ENCODE results near the gene ALDOA.

The ALDOA gene

DNA sequence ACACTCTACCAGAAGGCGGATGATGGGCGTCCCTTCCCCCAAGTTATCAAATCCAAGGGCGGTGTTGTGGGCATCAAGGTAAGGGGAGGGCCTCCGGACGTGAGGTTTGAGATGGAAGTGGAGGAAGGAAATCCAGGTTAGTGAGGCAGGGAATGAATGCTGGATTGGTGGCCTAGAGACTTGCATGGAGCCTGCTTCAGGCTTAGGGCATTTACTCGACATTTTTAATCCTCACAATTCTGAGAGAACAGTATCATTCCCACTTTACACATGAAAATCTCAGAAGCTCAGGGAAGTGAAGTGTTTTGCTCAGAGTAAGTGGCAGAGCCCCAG is 2.0 kb downstream of the ALDOA start:
- intact Hi-C loops (cut with DNase I) = no loop called here
- DNase-seq = no peak

- intact Hi-C loops (cut with DNase I) = no loop called here
These were observed 2.8 kb downstream of the ALDOA start for GRCh38 chr16:30068333-30068732.

DNA sequence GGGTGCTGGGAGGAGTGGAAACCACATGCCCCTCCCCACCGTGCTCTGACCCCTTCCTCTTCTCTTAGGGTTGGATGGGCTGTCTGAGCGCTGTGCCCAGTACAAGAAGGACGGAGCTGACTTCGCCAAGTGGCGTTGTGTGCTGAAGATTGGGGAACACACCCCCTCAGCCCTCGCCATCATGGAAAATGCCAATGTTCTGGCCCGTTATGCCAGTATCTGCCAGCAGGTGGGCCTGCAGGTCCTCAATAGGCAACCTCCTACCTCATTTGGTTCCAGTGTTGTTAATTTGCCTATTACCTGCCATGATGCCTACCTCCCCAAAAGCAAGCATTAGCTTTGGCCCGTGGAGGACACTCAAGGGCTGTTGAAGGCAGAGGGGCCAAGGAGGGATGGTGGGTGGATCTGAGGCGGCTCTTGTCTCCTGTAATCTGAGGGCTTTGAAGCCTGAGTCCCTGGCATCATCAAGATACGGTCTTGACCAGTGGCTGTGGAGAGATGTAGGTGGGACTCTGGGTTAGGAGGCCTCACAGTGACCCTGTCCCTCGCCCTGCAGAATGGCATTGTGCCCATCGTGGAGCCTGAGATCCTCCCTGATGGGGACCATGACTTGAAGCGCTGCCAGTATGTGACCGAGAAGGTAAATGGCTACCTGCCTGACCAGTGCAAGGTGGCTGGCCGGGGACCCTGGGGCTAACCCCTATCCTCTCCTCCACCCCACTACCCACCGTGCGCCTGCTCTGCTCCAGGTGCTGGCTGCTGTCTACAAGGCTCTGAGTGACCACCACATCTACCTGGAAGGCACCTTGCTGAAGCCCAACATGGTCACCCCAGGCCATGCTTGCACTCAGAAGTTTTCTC is 3.4 kb downstream of the ALDOA start:
- peak in 1 of 10 donors; percentile 46 for DNase-seq
- intact Hi-C loops (cut with DNase I) = no loop called here

More at GRCh38 chr16:30068333-30068732, 2.8 kb downstream of the ALDOA start:
- no peak for DNase-seq

GRCh38 chr16:30069611-30070462 is 4.3 kb downstream of the ALDOA start:
- DNase-seq = no peak
- intact Hi-C loops (cut with DNase I) = no loop called here

DNA sequence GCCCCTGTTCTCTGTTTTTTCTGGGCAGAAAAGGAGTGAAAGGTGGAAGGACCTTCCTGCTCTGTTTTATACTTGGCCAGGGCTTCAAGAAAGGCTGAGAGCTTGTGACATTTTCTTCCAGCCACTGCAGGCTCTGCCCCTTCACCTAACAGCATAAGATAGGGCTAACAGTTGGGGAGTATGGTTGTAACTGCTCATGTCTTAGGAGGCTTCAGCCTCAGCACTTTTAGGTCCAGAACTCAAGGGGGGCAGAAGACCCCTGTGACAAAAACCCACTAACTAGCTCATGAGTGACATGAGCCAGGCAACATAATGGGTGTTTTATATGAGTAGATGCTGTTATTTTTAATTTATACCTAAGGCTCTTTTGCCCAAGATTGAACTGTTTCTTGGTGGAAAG is 4.9 kb downstream of the ALDOA start:
- intact Hi-C loops (cut with DNase I) = no loop called here

DNA sequence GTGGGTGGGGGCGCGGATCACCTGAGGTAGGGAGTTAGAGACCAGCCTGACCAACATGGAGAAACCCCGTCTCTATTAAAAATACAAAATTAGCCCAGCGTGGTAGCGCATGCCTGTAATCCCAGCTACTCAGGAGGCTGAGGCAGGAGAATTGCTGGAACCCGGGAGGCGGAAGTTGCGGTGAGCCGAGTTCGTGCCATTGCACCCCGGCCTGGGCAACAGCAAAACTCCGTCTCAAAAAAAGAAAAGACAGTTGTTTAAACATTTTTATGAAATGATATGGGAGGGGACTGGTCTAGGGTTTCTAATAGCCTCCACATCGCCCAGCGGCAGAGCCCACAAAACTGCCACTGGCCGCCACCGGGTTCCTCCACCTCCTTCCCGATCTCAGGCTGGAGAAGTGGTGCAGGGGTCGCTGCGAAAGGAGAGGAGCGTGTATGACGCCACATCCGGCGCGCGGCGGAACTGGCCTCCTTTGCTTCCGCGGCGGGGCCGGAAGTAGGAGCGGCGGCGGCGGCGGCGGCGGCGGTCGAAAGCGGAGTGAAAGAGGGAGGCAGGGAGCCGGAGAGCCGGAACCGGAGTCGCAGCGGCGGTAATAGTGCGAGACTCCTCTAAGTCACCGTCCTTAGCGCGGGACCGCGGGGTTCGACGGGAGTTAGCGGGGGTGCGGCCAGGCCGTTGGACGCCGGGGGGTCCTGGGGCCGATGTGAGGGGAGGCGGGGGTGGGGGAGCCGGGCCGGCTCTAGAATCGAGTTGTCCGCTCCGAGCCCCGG is 10.1 kb downstream of the ALDOA start, which contains the start of gene PPP4C:
PPP4C (plus strand) TSS at position 492 of the 773 bp plus-strand sequence. CDS start 384 bp downstream, outside the sequence.
- peak; percentile 84 to 98 (median 92) for DNase-seq
- intact Hi-C loops (cut with DNase I) = no loop called here

More for the DNA sequence above, 4.9 kb downstream of the ALDOA start:
- DNase-seq = no peak

- peak in 2 of 10 donors; percentile 9 to 52 for DNase-seq
- intact Hi-C loops (cut with DNase I) = no loop called here
These were observed 10.8 kb downstream of the ALDOA start for GRCh38 chr16:30076276-30076791.

DNA sequence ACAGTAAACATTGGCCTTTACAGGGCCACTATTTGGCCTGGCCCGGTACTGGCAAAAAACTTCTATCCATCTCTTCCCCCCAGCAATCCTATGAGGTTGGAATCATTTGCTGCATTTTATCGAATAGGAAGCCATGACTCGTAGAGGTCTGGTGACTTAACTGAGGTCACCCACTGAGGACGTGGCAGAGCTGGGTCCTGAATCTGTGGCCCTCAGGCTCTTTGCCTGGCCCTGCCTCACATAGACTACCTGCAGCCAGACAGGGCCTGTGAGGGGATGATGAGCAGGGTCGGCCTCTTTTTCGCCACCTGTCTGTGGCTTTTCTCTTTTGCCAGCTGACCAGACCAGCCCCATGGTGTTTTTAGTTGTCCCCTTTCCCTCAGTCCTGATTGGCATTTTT is 12.1 kb downstream of the ALDOA start:
- DNase-seq = peak in 1 of 10 donors; percentile 26
- intact Hi-C loops (cut with DNase I) = no loop called here

GRCh38 chr16:30078744-30079143 is 13.2 kb downstream of the ALDOA start:
- peak in 2 of 10 donors; percentile 9 to 27 for DNase-seq

DNA sequence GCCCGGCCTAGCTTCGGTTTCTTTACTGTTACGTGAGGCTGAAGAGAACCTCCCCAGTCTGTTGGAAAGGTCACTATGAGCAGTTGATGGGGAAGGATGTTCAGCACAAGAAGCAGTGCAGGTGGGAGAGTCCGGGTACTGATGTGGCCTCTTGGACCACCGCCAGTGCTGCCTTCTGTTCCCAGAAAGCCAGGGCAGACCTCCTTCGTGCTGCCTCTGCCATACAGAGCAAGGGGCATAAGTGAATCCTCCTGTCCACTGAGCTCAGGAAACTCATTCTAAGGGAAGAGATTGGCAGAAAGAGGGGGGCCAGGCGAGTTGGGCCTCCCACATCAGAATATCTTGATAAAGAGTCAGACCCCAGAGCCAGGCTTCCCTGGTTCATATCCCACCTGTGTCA is 13.9 kb downstream of the ALDOA start:
- intact Hi-C loops (cut with DNase I) = loop anchor here (1.0 kb wide), 1 partner anchor 36 kb away; no protein-coding TSS in a partner anchor
- peak in 2 of 10 donors; percentile 46 to 67 for DNase-seq

More at GRCh38 chr16:30078744-30079143, 13.2 kb downstream of the ALDOA start:
- intact Hi-C loops (cut with DNase I) = loop anchor here (1.0 kb wide), 1 partner anchor 37 kb away; no protein-coding TSS in a partner anchor

DNA sequence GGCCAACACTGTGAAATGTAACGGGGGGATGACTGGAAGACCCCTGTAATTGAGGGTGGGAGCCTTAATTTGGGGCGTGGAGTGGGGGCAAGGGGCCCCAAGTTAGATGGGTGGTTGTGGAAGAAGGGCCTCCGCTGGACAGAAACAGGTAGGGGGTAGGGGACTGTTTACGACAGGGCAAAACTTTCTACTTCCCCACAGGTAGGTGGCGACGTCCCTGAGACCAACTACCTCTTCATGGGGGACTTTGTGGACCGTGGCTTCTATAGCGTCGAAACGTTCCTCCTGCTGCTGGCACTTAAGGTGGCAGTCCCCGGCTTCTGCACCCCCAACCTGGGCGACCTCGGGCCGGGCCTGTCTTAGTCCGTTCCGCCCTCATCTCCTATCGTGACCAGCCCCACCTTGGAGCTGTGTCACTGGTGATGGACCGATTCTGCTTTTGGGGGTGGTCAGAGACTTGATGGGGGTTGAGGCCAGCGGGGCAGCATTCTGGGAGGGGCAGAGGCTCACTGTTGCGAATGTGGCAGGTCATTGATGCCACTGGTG is 17.1 kb downstream of the ALDOA start:
- DNase-seq = peak in 2 of 10 donors; percentile 43 to 46
- intact Hi-C loops (cut with DNase I) = no loop called here

DNA sequence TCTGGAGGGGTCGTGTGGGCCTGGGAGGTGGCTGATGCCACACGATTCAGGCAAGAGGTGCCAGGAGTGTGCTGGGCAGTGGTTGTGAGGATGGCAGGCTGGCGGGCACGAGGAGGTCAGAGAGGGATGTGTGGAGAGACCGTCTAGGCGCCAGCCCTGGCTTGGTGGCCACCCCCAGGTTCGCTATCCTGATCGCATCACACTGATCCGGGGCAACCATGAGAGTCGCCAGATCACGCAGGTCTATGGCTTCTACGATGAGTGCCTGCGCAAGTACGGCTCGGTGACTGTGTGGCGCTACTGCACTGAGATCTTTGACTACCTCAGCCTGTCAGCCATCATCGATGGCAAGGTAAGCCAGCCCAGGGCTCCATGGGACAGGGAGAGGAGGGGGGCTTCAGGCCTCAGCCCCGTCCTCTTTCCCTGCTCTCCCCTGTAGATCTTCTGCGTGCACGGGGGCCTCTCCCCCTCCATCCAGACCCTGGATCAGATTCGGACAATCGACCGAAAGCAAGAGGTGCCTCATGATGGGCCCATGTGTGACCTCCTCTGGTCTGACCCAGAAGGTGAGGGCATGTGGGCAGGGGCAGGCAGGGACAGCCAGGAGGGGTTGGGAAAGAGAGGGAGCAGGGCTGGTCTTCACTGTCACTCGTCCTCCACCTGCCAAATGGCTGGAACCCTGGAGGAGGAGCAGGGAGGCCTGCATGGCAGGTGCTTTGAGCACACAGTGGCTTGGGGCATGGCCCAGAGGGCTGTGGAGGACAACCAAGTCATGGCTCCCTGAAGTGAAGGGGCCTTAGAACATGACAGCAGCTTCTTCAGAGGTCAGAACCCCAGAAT is 17.9 kb downstream of the ALDOA start:
- DNase-seq = peak in 2 of 10 donors; percentile 47 to 64
- intact Hi-C loops (cut with DNase I) = no loop called here

- intact Hi-C loops (cut with DNase I) = no loop called here
These were observed 18.7 kb downstream of the ALDOA start for GRCh38 chr16:30084096-30084815.

GRCh38 chr16:30084816-30085159 is 19.2 kb downstream of the ALDOA start:
- intact Hi-C loops (cut with DNase I) = no loop called here
- DNase-seq = peak in 2 of 10 donors; percentile 27 to 60

More at GRCh38 chr16:30084096-30084815, 18.7 kb downstream of the ALDOA start:
- peak in 2 of 10 donors; percentile 47 to 50 for DNase-seq

DNA sequence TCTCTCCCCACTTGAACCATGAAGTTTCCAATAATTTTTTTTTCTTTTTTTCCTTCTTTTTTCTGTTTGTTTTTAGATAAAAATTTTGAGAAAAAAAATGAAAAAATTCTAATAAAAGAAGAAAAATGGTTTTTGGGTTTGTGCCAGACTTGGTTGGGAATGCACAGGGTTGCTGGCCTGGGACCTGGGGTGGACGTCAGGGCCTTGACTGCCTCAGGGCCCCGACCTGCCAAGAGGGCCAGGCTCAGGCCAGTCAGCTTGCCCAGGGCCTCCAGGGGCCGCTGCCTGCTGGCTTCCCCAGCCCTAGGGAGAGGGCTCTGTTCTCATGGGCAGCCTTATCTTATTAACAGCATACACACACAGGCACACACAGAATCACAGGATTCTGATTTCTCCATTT is 19.7 kb downstream of the ALDOA start:
- intact Hi-C loops (cut with DNase I) = no loop called here
- peak in 3 of 10 donors; percentile 27 to 55 (median 33) for DNase-seq

GRCh38 chr16:30085820-30086219 is 20.3 kb downstream of the ALDOA start:
- DNase-seq = peak in 3 of 10 donors; percentile 32 to 43 (median 32)
- intact Hi-C loops (cut with DNase I) = no loop called here

GRCh38 chr16:30086291-30087140 is 21.0 kb downstream of the ALDOA start:
- DNase-seq = peak in 3 of 10 donors; percentile 45 to 83 (median 64)
- intact Hi-C loops (cut with DNase I) = no loop called here
